ENCODE data around the gene STK16. TPM values are rescaled to one million over a fixed set of nuclear protein-coding genes. Genes with fewer than 3 reads are reported as not detected.

The STK16 gene
- total and polyA plus RNA-seq, 2 experiments from 2014 or later: 7.7 to 35.6 TPM

- no peak for TF ChIP-seq EZH2 (IDR thresholded peaks at IDR 0.05; ENCODE audit: borderline replicate concordance)
- no peak for TF ChIP-seq CTCF (IDR thresholded peaks at IDR 0.05; ENCODE audit: poor library complexity)
- no peak for TF ChIP-seq EZH2phosphoT487 (IDR thresholded peaks at IDR 0.05; ENCODE audit: low read depth, severe bottlenecking, unreplicated experiment)
- H3K4me1 ChIP-seq (ENCODE audit: insufficient read depth): peaks cover 14% of the 10 kb centered on the region
- H3K9me2 ChIP-seq (replicated peaks; ENCODE audit: insufficient read depth): no peaks in the 10 kb centered on the region
- H2AFZ ChIP-seq: peak overlapping the region; percentile 8
- no peaks in the 10 kb centered on the region for H3K9me3 ChIP-seq (ENCODE audit: low read depth)
- no peaks in the 10 kb centered on the region for H4K20me1 ChIP-seq (ENCODE audit: insufficient read depth, poor library complexity, severe bottlenecking)
- H3K4me3 ChIP-seq: peak overlapping the region; percentile 5
- DNase-seq (ENCODE audit: low spot score): no peak
- 18% methylated on average over 7 of the region's 9 CpGs for WGBS (ENCODE audit: low lambda C conversion rate, missing lambda C conversion rate)
- no peaks in the 10 kb centered on the region for H3K36me3 ChIP-seq (replicated peaks; ENCODE audit: insufficient read depth, low read depth)
- H3K79me2 ChIP-seq: peaks cover 4% of the 10 kb centered on the region
- peak overlapping the region; percentile 95 for H3K27ac ChIP-seq
- H3K27me3 ChIP-seq: no peaks in the 10 kb centered on the region
- peak overlapping the region; percentile 79 for H3K4me2 ChIP-seq
Measured at GRCh38 chr2:219278655-219279150, 33.4 kb downstream of the STK16 start.

- peak; percentile 99 for DNase-seq (ENCODE audit: low spot score)
- Histone ChIP-seq H3K79me2 (peaks cover 4% of the 10 kb centered on the region), H3K9me3 (ENCODE audit: low read depth) (no peaks in the 10 kb centered on the region), H2AFZ (peak within 1 kb of the TSS; percentile 23), H3K27me3 (no peaks in the 10 kb centered on the region), H3K4me3 (peak within 1 kb of the TSS; percentile 32), H3K27ac (peak within 1 kb of the TSS; percentile 95), H3K4me2 (peak within 1 kb of the TSS; percentile 79), H4K20me1 (ENCODE audit: insufficient read depth, poor library complexity, severe bottlenecking) (no peaks in the 10 kb centered on the region), H3K36me3 (replicated peaks; ENCODE audit: insufficient read depth, low read depth) (no peaks in the 10 kb centered on the region), H3K4me1 (ENCODE audit: insufficient read depth) (peaks cover 14% of the 10 kb centered on the region), H3K9me2 (replicated peaks; ENCODE audit: insufficient read depth) (no peaks in the 10 kb centered on the region)
- TF ChIP-seq EZH2phosphoT487 (IDR thresholded peaks at IDR 0.05; ENCODE audit: low read depth, severe bottlenecking, unreplicated experiment) (no peak), EZH2 (IDR thresholded peaks at IDR 0.05; ENCODE audit: borderline replicate concordance) (no peak), CTCF (IDR thresholded peaks at IDR 0.05; ENCODE audit: poor library complexity) (no peak)
- WGBS (ENCODE audit: low lambda C conversion rate, missing lambda C conversion rate): 1% methylated on average over 45 of the region's 65 CpGs
Measured at GRCh38 chr2:219279151-219279915, 34.1 kb downstream of the STK16 start, which contains the start of gene DNAJB2. DNAJB2 (plus strand) TSS chr2:219279366; CDS start chr2:219279834, 468 bp downstream.

- H3K27ac ChIP-seq: peak overlapping the region; percentile 95
- no peaks in the 10 kb centered on the region for H4K20me1 ChIP-seq (ENCODE audit: insufficient read depth, poor library complexity, severe bottlenecking)
- no peak for TF ChIP-seq EZH2phosphoT487 (IDR thresholded peaks at IDR 0.05; ENCODE audit: low read depth, severe bottlenecking, unreplicated experiment)
- TF ChIP-seq EZH2 (IDR thresholded peaks at IDR 0.05; ENCODE audit: borderline replicate concordance): no peak
- TF ChIP-seq CTCF (IDR thresholded peaks at IDR 0.05; ENCODE audit: poor library complexity): no peak
- peak overlapping the region; percentile 79 for H3K4me2 ChIP-seq
- H3K4me1 ChIP-seq (ENCODE audit: insufficient read depth): peaks cover 14% of the 10 kb centered on the region
- H2AFZ ChIP-seq: no peak overlapping the region
- WGBS (ENCODE audit: low lambda C conversion rate, missing lambda C conversion rate): 55% methylated on average over 12 of the region's 12 CpGs
- no peak for DNase-seq (ENCODE audit: low spot score)
- no peaks in the 10 kb centered on the region for H3K9me3 ChIP-seq (ENCODE audit: low read depth)
- no peaks in the 10 kb centered on the region for H3K27me3 ChIP-seq
- H3K36me3 ChIP-seq (replicated peaks; ENCODE audit: insufficient read depth, low read depth): no peaks in the 10 kb centered on the region
- H3K9me2 ChIP-seq (replicated peaks; ENCODE audit: insufficient read depth): no peaks in the 10 kb centered on the region
- peak overlapping the region; percentile 32 for H3K4me3 ChIP-seq
- peaks cover 4% of the 10 kb centered on the region for H3K79me2 ChIP-seq
Measured at GRCh38 chr2:219279916-219280516, 34.7 kb downstream of the STK16 start.

Data from hepatocyte (in vitro differentiated cells).